ENCODE results near the gene FAM78B. TPM values are rescaled to one million over a fixed set of nuclear protein-coding genes. Genes with fewer than 3 reads are reported as not detected.
A peak's percentile ranks its signal among the peaks of the same experiment; 100 is the strongest.

Gene FAM78B
- total and polyA plus RNA-seq, 10 of the 15 experiments (the other 5 are each of a cell fraction or from before 2014, with no cell fraction given): 0.10 to 4.9 (median 1.6) TPM

DNA sequence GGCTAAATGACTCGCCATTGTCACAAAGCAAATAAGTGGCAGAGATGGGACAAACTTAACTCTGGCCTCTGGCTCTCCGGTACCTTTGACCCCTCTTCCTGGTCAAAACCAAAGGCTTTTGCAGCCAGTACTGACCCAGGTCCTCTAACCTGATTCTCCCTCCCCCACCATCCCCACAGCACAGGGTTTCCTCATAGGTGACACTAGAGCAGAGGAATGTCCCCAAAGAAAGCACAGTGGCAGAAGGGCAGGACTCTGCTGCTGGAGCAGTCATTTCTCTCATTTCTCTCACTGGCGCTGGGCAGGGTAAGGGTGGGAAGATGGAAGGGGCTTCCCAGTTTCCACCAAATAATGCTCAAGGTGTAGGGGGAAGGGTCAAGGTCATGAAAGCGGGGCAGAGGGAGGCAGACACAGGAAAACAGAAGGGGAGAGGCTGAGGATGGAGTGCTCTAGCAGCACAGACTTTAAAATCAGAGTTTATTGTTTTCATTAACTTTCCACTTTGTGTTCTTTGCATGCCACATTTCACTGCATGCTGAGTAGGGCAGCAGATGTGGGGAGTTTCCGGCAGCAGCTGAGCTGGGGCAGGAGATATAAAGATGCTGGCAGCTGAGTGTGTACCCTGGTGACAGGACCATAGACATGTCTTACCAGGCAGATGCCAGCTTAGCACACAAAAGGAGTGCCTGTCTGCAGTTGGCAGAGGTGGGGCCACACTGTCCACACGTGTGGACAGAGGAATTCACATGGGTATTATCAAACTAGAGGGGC, 80.5 kb downstream of the FAM78B start:
- FAIRE-seq: no peak
- Histone ChIP-seq H3K9ac (ENCODE audit: control insufficient read depth, insufficient read depth, low read length) (no peak overlapping the region), H3K79me2 (ENCODE audit: control insufficient read depth, insufficient read depth, low read length) (no peaks in the 10 kb centered on the region), H3K4me1 (ENCODE audit: control insufficient read depth, insufficient read depth, low read length) (peaks cover 12% of the 10 kb centered on the region), H3K9me3 (replicated peaks; ENCODE audit: control insufficient read depth, insufficient read depth, low read length) (no peaks in the 10 kb centered on the region; the same call in 2 of the 3 replicates), H2AFZ (ENCODE audit: control insufficient read depth, low read depth, low read length) (no peak overlapping the region), H3K4me2 (ENCODE audit: control insufficient read depth, insufficient read depth) (no peak overlapping the region; the same call in 1 of the 2 replicates), H3K4me3 (no peak overlapping the region), H3K27ac (ENCODE audit: control insufficient read depth, insufficient read depth) (no peak overlapping the region; the same call in 1 of the 2 replicates), H4K20me1 (ENCODE audit: control insufficient read depth, insufficient read depth) (no peaks in the 10 kb centered on the region), H3K27me3 (replicated peaks in 1 of 2; ENCODE audit: control insufficient read depth in 2 of 2, insufficient read depth in 2 of 2, low read length in 1 of 2) (no peaks in the 10 kb centered on the region), H3K36me3 (ENCODE audit: control insufficient read depth in 2 of 2, insufficient read depth in 2 of 2, low read length in 1 of 2) (no peaks in the 10 kb centered on the region)
- ChIA-PET RAD21 (ENCODE audit: unreplicated experiment) (interaction anchor here (0.6 kb wide), 2 partner anchors 14 to 18 kb away, joined by 3 read pairs; no protein-coding TSS in a partner anchor), POLR2A (interaction anchor here (0.5 to 0.6 kb wide), 3 partner anchors 53 to 132 kb away, joined by 3 to 4 read pairs (median 3); no protein-coding TSS in a partner anchor), SMC1A (ENCODE audit: uncharacterized antibody, unreplicated experiment) (interaction anchor here (0.6 kb wide), 1 partner anchor 135 kb away, joined by 3 read pairs; no protein-coding TSS in a partner anchor), CTCF (interaction anchor here (0.7 kb wide), 1 partner anchor 232 kb away, joined by 5 read pairs; no protein-coding TSS in a partner anchor)
- ATAC-seq: peak; percentile 59
- WGBS (ENCODE audit: insufficient coverage, insufficient replicate concordance, low lambda C conversion rate, missing lambda C conversion rate): 36% methylated on average over 6 of the region's 6 CpGs
- intact Hi-C loops (cut with micrococcal nuclease; ENCODE audit: unreplicated experiment) (loop anchor here (5.0 kb wide), 1 partner anchor 81 kb away; the partner anchor contains the start of gene FAM78B), in situ Hi-C loops (cut with MboI) (no loop called here)
- BruUV-seq (replicated peaks): no TSS peak
- DNase-seq (ENCODE audit: low read depth, low spot score): peak; percentile 8
- TF ChIP-seq, protein P1, sequence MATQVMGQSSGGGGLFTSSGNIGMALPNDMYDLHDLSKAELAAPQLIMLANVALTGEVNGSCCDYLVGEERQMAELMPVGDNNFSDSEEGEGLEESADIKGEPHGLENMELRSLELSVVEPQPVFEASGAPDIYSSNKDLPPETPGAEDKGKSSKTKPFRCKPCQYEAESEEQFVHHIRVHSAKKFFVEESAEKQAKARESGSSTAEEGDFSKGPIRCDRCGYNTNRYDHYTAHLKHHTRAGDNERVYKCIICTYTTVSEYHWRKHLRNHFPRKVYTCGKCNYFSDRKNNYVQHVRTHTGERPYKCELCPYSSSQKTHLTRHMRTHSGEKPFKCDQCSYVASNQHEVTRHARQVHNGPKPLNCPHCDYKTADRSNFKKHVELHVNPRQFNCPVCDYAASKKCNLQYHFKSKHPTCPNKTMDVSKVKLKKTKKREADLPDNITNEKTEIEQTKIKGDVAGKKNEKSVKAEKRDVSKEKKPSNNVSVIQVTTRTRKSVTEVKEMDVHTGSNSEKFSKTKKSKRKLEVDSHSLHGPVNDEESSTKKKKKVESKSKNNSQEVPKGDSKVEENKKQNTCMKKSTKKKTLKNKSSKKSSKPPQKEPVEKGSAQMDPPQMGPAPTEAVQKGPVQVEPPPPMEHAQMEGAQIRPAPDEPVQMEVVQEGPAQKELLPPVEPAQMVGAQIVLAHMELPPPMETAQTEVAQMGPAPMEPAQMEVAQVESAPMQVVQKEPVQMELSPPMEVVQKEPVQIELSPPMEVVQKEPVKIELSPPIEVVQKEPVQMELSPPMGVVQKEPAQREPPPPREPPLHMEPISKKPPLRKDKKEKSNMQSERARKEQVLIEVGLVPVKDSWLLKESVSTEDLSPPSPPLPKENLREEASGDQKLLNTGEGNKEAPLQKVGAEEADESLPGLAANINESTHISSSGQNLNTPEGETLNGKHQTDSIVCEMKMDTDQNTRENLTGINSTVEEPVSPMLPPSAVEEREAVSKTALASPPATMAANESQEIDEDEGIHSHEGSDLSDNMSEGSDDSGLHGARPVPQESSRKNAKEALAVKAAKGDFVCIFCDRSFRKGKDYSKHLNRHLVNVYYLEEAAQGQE (IDR thresholded peaks at IDR 0.05; ENCODE audit: low read depth, low read length): no peak
- TF ChIP-seq MYC (IDR thresholded peaks at IDR 0.05; ENCODE audit: insufficient read depth, insufficient read length, insufficient replicate concordance, low read length, severe bottlenecking): no peak
- TF ChIP-seq SMAD1 (IDR thresholded peaks at IDR 0.05; ENCODE audit: low read depth, partially characterized antibody): no peak
- no peak for TF ChIP-seq DPF2 (IDR thresholded peaks at IDR 0.05)
- TF ChIP-seq, protein P2, sequence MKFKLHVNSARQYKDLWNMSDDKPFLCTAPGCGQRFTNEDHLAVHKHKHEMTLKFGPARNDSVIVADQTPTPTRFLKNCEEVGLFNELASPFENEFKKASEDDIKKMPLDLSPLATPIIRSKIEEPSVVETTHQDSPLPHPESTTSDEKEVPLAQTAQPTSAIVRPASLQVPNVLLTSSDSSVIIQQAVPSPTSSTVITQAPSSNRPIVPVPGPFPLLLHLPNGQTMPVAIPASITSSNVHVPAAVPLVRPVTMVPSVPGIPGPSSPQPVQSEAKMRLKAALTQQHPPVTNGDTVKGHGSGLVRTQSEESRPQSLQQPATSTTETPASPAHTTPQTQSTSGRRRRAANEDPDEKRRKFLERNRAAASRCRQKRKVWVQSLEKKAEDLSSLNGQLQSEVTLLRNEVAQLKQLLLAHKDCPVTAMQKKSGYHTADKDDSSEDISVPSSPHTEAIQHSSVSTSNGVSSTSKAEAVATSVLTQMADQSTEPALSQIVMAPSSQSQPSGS (IDR thresholded peaks at IDR 0.05; ENCODE audit: low read length): no peak
- TF ChIP-seq YY1 (IDR thresholded peaks at IDR 0.05; ENCODE audit: low read depth, low read length): no peak
- TF ChIP-seq, protein P3, sequence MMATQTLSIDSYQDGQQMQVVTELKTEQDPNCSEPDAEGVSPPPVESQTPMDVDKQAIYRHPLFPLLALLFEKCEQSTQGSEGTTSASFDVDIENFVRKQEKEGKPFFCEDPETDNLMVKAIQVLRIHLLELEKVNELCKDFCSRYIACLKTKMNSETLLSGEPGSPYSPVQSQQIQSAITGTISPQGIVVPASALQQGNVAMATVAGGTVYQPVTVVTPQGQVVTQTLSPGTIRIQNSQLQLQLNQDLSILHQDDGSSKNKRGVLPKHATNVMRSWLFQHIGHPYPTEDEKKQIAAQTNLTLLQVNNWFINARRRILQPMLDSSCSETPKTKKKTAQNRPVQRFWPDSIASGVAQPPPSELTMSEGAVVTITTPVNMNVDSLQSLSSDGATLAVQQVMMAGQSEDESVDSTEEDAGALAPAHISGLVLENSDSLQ (IDR thresholded peaks at IDR 0.05): no peak
- no peak for TF ChIP-seq CHD1 (IDR thresholded peaks at IDR 0.05; ENCODE audit: low read depth, low read length)
- TF ChIP-seq, protein P4, sequence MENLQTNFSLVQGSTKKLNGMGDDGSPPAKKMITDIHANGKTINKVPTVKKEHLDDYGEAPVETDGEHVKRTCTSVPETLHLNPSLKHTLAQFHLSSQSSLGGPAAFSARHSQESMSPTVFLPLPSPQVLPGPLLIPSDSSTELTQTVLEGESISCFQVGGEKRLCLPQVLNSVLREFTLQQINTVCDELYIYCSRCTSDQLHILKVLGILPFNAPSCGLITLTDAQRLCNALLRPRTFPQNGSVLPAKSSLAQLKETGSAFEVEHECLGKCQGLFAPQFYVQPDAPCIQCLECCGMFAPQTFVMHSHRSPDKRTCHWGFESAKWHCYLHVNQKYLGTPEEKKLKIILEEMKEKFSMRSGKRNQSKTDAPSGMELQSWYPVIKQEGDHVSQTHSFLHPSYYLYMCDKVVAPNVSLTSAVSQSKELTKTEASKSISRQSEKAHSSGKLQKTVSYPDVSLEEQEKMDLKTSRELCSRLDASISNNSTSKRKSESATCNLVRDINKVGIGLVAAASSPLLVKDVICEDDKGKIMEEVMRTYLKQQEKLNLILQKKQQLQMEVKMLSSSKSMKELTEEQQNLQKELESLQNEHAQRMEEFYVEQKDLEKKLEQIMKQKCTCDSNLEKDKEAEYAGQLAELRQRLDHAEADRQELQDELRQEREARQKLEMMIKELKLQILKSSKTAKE (IDR thresholded peaks at IDR 0.05; ENCODE audit: low read depth, poor library complexity, severe bottlenecking): no peak
- TF ChIP-seq FOXM1 (IDR thresholded peaks at IDR 0.05; ENCODE audit: low read depth, low read length): no peak
- no peak for TF ChIP-seq ZSCAN29 (IDR thresholded peaks at IDR 0.05)
- TF ChIP-seq ESRRA (IDR thresholded peaks at IDR 0.05; ENCODE audit: low read length): peak; percentile 88; the same call in 1 of the 2 replicates
- TF ChIP-seq BCL11A (IDR thresholded peaks at IDR 0.05; ENCODE audit: low read depth, low read length): no peak
- TF ChIP-seq IKZF1 (conservative IDR thresholded peaks at IDR 0.05): peak; percentile 44; the same call in 1 of the 2 replicates
- no peak for TF ChIP-seq MEF2A (IDR thresholded peaks at IDR 0.05; ENCODE audit: insufficient read depth, low read depth, low read length)

Data from GM12878 (cell line).